ENCODE data around the gene PHETA1.

PHETA1 gene

GRCh38 chr12:111368291-111368787, 556 bp downstream of the PHETA1 start:
- no peak for DNase-seq

GRCh38 chr12:111367661-111368221, 1.2 kb downstream of the PHETA1 start:
- no peak for DNase-seq

- no peak for DNase-seq
These were observed 2.3 kb downstream of the PHETA1 start for GRCh38 chr12:111366583-111366982.

- DNase-seq = no peak
These were observed 2.8 kb downstream of the PHETA1 start for GRCh38 chr12:111366075-111366474.

GRCh38 chr12:111363578-111363977, 5.3 kb downstream of the PHETA1 start:
- DNase-seq = no peak

- no peak for DNase-seq
These were observed 6.0 kb downstream of the PHETA1 start for GRCh38 chr12:111362687-111363475.

GRCh38 chr12:111361717-111362576, 6.9 kb downstream of the PHETA1 start:
- DNase-seq = no peak

GRCh38 chr12:111361073-111361716, 7.7 kb downstream of the PHETA1 start:
- DNase-seq = no peak

GRCh38 chr12:111360325-111360930, 8.5 kb downstream of the PHETA1 start:
- DNase-seq = no peak

GRCh38 chr12:111359914-111360276, 9.0 kb downstream of the PHETA1 start:
- DNase-seq = no peak

- no peak for DNase-seq
These were observed 9.5 kb downstream of the PHETA1 start for GRCh38 chr12:111359231-111359913.

- no peak for DNase-seq
These were observed 13.5 kb downstream of the PHETA1 start for GRCh38 chr12:111355201-111355925.

- DNase-seq = no peak
These were observed 14.4 kb downstream of the PHETA1 start for GRCh38 chr12:111354511-111354910.

GRCh38 chr12:111353603-111354295, 15.1 kb downstream of the PHETA1 start:
- DNase-seq = no peak

- no peak for DNase-seq
These were observed 15.9 kb downstream of the PHETA1 start for GRCh38 chr12:111353026-111353425.

- DNase-seq = no peak
These were observed 16.4 kb downstream of the PHETA1 start for GRCh38 chr12:111352296-111352993.

GRCh38 chr12:111351026-111351425, 17.9 kb downstream of the PHETA1 start:
- no peak for DNase-seq

- no peak for DNase-seq
These were observed 19.0 kb downstream of the PHETA1 start for GRCh38 chr12:111349748-111350520.

- no peak for DNase-seq
These were observed 19.7 kb downstream of the PHETA1 start for GRCh38 chr12:111349101-111349747.
